Stimulated activated naive CD4-positive, alpha-beta T cell (primary cell): ENCODE measurements around the gene TADA2B.
A peak's percentile ranks its signal among the peaks of the same experiment; 100 is the strongest.

Experiments used
- DNase-seq, 6 experiments: peaks; one replicate each; lab custom pipeline; 2025; lab: John Stamatoyannopoulos, UW

TADA2B gene

DNA sequence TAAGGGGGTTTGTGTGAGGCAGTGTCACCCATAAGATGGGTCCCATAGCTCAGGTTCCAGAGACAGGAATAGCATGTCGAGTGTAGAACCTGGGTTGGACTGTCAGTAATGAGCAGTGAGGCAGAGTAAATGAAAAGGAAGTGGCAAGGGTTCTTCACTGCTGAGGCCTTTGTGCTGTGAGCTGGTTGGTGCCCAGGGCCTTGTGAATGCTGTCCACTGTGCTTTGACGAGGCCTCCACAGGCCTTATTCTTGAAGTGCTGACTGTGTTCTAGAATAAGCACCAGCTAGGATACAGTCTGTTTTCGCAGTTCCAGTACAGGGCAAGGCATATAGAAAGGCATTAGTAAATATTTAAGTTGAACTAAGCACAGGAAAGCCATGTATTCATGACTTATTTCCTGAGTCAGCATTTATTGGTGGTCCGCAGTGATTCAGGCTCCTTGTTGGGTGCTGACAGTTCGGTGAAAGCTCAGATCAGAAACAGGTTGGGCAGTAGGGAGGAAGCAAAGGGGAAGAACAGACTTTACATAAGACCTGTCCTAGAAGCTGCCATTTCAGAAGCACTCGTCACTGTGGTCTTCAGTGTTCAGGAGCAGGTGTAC lies 25.6 kb upstream of the TADA2B start:
- DNase-seq = no peak

DNA sequence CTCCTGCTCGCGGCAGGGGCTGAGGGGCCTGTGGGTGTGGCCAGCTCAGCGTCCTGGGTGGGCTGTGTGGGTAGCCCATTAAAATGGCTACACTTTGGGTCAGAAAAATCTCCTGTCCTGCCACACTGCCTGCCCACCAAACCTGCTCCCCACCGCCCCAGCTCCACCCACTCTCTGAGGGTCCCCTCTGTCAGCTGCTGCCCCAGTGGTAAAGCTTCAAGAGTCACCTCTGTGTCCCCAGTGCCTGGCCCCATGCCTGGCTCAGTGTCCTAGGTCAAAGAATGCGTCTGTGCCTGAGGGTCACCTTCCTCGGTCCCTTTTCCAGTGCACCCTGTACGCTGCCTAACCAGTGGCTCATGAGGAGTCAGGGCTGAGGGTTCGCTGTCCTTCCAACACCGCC lies 24.9 kb upstream of the TADA2B start:
- no peak for DNase-seq

DNA sequence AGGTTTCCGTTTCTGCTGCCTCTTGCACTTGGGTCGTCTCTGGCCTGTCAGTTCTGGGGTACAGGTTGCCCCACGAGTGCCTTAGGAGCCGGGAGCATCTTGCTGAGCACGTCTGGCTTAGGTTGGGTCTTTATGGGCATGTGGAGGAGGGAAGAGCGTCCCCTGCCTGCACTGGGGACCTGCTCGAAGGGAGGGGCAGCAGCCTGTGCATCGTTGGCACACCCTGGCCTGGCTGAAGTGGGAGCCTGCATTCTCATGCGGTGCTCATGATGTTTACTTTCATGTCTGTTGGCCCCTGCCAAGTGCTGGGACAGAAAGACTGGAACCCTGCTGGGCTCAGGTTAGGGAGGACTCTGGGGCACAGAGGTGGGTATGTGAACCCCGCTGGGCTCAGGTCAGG lies 23.8 kb upstream of the TADA2B start:
- DNase-seq = no peak

DNA sequence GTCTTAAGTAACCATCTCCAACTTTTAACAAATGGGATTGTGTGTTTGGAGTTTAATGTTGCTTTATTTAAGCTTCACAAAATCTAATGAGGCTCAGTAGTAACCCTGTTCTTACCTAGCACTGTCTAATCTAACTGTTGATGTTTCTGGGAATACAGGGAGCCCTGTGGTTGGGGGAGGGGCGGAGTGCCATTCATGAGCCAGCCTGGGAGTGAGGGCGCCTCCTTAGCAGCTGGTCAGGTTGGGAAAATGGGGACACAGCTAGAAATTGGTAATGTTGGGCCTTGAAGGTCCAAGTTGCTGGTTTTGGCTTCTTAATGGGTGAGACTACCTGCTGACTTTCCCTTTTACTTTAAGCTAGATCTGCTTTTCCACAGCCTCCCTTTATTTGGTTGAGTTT lies 22.9 kb upstream of the TADA2B start:
- DNase-seq = no peak

DNA sequence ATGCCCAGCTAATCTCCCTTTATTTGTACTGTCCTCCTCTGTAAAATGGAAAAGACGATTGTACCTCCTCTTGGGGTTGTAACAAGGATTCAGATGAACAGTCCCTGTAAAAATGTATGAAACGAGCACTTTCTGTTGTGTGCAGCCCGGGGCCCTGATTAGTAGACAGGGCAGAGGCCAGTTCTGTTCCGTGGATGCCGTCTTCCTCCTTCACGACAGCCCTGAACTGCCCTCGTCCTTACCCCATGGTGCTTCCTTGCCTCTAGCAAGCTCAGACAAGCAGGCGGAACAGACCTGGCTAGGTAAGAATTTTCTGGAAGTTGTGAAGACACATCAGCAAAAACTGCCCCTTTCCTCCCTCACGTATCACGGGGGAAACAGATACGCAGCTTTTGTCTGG lies 22.3 kb upstream of the TADA2B start:
- no peak for DNase-seq

DNA sequence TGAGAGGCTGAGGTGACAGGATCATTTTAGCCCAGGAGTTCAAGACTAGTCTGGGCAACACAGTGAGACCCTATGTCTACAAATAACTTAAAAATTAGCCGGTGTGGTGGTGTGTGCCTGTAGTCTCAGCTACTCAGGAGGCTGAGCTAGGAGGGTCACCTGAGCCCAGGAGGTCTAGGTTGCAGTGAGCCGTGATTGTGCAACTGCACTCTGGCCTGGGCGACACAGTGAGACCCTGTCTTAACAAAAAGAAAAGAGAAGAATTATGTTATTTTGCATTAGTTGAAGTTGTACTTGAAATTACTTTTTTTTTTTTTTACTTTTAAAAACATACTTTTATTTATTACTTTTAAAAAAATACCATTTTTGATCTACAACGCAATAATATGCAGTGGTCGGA lies 21.8 kb upstream of the TADA2B start:
- DNase-seq = no peak

DNA sequence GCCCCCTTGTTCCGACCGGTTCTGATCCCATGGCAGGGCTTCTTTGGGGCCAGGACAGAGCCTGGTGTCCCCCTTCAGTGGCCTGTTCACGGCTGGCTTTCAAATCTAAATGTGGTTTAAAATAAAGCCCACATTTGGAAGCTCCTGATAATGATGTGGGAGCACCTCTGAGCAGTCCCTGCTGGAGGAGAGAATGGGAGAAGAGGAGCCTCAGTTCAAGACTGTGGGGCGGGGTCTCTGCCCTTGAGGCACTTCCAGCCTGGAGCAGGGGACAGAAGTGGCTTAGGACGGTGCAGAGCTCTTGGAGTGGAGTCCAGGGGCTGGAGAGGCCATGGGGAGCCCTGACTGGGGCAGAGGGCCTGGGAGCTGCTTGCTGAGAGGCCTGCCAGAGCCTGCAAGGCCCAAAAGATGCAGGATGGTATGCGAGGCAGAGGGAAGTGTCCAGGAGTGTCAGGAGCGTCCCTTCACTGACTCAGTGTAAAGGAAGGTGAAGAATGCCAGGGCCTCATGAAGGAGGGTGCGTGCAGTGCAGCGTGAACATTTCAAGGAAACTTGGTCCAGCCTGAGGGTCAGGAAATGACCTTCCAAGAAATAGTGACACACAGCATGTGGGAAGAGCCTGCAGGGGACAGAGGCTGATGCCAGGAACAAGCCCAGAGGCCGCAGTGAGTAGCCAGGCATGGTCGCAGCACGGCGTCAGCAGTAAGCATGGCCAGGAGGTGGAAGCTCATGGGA lies 21.1 kb upstream of the TADA2B start:
- no peak for DNase-seq

DNA sequence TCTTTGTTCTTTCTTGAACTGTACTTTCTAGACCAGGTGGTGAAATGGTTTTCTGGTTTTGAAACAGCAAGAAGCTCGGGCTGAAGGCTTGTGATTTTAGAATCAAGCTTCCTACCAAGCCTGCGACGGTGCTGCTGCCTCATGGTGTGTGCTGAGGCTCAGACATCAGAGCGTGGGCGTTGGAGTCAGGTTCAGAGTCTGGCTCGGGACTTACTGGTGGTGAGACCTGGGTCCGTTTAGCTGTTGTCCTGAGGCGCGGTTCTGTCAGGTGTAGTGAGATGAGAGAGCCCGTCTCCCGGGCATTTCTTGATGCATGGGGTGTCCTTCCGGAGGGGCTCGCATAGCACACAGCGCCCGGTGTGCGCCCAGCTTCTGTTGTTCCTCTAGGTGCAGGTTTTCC lies 19.7 kb upstream of the TADA2B start:
- no peak for DNase-seq

DNA sequence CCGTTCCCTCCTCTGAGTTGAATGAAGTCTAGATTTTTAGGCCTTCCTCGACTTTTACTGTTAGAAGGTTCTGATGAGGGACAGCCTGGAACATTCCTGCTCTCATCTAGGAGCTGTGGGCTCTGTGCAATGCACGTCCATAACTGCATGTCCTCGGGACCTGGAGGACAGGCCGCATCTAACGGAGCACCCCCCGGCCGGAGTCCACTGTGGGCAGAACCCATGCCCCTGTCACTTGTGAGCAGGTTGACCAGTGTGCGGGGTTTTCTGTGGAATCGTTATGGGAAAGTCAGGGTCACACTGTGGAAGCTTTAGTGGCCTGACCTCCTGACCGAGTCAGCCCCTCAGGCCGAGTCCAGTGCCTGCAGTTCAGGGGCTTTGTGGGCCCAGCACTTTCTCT lies 19.3 kb upstream of the TADA2B start:
- no peak for DNase-seq

DNA sequence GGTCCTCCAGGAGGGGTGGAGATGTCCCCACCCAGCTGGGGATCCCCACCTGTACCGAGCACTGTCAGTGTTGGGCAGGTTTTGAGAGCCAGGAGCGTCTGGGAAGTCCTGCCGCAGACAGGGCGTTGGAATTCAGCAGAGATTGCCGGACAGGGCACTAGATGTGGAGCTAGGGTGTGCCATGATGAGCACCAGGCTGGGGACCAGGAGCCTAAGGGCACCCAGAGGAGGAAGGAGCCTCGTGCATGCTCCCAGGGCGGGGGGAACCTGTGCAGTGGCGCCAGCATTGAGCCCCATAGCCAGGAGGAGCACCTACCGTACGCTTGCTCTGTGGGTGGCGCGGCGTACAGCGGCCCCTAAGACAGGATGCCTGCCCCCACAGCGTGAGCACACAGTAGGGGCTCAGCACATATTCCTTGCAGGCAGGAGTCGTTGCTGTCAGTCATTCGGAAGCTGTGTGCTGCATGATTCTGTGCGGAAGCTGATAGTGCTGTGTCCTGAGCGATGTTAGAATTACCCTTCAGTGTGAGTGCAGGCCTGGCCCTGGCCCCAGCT lies 18.8 kb upstream of the TADA2B start:
- no peak for DNase-seq

DNA sequence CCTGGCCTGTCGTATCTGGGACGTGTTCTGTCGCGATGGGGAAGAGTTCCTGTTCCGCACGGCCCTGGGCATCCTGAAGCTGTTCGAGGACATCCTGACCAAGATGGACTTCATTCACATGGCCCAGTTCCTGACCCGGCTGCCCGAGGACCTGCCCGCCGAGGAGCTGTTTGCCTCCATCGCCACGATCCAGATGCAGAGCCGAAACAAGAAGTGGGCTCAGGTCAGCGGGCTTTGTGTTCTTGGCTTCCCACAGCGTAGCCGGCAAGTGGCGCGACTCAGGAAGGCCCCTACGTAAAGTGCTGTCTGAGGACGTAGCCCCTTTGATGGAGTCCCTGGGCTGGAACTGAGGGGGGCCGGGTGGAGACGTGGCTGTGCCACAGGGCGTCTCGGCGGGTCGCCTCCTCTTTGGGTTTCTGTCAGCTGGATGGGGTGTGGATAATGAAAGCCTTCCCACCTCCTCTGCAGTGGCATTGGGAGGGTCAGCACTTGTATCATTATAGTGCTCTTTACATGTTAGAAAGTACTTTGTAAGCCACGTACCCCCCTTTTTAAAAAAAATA lies 18.1 kb upstream of the TADA2B start:
- no peak for DNase-seq

DNA sequence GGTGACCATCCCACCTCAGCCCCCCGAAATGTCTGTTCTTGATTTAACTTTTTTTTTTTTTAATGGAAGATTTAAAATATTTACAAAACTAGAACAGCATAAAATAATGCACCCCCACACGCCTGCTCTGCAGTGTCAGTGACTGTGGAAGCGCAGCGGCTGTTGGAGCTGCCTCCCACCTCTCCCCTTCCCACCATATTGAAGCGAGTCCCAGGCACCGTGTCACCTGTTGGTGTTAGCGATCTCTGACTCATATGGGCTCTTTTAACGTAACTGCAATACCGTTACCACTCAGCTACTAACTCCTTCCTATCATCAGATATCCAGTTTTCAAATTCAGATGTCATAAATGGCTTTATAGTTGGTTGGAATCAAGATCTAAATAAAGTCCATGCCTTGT lies 17.1 kb upstream of the TADA2B start:
- DNase-seq = no peak

DNA sequence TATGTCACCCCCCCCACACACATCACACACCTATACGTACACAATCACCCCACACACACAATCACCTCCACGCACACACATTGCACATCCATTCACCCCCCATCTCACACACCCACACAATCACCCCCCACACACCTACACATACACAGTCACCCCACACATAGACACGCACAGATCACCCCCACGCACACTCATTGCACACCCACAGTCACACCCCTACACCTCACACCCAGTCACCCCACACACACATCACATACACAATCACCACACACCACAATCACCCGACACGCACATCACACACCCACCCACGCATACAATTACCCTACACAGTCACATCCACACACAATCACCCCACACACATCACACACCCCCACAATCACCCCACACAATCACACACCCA lies 15.9 kb upstream of the TADA2B start:
- no peak for DNase-seq

DNA sequence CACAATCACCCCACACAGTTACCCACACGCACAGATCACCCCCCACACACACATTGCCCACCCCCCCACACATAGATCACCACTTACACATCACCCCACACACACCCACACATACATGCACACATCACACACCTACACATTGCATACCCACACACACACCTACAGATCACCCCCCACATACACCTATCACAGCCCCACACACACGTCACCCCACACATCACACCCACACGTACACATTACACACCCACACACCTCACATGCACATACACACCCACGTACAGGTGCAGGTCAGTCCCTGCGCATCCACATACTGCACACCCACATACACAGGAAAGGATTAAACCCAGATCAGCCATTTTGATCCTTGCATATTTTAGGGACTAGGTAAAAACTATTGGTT lies 15.3 kb upstream of the TADA2B start:
- DNase-seq = no peak

DNA sequence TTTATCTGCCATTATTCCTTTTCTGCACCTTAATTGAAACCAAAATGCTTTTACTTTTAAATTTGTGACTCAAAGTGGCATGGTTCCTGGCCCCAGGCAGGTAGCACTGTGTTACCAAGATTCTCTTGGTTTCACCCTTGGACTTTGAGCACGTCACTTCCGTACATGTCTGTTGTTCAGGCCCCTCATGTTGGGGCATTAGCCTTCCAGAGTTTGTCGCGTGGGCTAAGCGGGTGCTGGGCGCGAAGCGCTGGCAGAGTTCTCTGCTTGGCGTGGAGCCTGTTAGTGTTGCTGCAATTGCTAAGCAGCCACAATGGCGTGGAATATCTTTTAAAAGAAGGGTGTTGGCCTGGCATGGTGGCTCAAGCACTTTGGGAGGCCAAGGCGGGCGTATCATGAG lies 14.0 kb upstream of the TADA2B start:
- DNase-seq = no peak

DNA sequence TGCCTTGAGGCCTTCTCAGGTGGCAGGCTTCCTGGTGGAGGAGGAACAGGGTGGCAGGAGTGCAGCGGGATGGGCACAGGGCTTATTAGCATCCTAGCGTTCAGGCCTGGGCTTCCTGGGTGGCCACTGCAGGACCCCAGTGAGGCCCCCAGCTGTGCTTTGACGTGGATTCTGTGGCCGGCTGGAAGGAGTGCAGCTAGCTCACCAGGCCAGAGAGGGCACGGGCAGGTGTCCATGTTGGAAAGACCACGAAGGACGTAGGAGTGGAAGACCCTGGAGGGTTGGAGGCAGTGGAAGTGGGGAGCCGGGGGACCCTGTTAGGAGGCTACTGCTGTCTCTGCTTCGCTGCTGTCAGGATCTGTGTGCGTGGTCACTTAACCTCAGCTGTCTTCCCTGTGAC lies 13.3 kb upstream of the TADA2B start:
- no peak for DNase-seq

DNA sequence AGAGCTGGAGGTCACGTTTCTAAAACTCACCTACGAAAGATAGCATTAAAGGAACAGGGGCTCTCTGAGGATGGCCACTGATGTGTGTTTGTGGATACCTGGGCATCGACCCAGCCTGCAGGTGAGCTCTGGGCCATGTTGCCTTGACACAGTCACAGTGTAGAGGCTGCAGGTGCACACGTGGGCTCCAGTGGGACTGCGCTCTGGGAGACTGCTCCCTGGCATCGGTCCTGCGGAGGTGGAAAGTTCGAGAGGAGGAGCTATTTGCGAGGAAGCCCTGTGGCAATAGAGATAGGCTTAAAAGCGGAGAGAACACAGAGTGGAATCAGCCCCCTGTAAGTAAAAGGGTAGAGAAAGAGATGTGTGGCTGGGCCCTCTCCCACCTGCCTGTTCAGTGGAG lies 12.3 kb upstream of the TADA2B start:
- no peak for DNase-seq

DNA sequence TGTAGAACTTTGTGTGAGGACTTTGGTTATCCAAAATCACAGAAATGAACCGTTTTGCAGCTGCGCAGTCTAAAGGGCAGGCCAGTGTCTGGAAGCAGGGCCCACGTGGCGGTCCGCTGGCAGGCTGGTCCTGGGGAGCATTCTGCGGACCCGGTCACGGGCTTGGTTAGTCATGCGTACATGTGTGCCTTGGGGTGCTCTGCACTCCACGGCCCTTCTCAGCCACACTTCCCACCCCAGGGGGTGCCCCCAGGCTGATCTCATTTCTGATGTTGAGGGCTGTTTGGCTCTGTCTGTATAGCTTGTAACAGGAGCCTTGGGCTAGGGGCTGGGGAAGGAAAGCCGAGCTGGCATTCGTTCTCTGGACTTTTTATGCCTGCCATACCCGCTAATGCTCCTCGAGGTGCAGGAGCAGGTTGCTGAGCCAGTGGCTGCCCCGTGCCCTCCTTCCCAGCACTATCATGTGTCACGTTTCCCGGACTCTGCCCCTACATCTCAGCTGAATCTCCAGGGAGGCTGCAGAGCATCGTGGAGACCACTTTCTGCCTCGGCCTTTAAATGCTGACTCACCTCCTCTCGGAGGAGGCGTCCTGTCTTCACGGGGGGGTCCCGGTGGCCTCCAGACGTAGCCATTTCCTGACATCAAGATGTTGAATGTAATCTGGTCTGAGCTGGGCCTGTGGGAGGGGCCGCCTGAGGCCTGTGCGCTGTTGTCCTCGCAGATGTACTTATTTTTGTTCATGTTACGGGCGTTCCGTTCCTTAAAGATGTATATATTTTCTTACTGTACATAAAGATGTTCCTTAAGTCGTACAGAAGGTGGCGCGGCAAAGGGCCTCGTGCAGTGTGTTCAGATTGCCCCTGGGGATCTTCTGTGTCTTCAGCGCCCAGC lies 11.4 kb upstream of the TADA2B start:
- DNase-seq = no peak

DNA sequence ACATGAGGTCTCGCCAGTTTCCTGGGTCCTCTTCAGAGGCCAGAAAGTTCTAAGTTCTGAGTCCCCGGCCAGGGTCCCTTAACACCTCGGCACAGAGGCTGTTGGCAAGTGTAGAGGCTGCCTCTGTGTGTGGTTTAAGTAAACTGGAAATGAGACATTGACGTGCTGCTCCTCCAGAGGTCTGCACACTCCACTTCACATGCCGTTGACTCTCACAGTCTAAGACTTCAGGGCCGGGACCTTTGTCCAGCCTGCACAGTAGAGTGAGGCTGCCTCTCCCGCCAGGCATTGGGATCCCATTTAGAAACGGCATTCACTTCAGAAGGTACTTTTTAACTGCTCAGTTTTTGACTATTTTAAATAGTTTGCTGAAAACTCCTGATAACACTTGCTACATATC lies 10.6 kb upstream of the TADA2B start:
- DNase-seq = no peak

DNA sequence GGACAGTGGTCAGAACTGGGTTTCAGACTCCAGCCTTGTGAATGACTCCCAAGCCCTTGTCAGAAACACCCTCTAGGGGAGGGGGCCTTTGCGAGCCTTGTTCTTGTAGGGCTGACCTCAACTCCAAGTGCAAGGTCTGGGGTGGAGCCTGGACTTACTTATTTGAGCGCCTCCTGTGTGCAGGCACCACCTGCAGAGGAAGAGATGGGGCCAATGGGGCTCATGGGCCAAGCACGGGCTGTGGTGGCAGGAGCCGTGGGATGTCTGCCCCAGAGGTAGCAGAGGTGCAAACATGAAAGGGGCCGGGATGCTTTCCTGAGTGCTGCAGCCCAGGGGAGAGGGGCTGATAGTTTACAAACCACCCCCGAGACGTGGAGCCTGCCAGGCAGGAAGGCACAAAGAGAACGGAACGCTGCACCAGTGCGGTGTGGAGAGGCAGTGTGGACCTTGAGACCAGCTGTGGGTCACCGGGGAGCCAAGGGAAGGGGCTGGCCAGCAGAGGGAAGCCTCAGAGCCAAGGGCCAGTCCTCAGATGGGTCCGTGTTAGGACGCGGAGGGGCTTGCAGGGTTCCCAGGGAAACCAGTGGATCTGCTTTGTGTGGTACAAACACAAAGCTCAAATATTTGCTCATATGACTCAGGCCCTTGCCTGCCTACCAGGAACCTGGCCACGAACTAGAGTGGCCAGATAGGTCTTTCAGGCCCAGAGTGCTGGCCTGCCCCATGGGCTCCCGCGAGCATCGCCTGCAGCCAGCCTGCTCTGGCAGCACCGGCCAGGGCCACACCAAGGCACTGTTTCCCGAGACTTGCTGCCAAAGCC lies 8.7 kb upstream of the TADA2B start:
- no peak for DNase-seq

DNA sequence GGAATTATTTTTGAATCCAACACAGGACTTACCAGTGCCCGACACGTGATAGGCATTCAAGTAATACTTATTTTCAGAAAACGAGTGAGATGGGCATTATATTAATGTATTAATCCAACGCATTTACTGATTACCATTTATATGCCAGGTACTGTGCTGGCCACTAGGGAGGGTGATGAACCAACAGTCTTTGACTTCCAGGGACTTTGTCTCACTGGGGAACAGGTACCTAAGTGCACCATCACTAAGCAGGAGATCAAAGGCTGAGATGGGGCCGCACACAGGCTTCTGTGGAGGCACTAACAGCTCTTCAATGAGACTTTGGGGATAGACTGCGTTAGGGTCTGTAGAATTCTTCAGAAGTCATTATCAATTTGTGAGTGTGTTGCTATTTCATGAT lies 5.7 kb upstream of the TADA2B start:
- DNase-seq = peak in 1 of 6 experiments; percentile 16

DNA sequence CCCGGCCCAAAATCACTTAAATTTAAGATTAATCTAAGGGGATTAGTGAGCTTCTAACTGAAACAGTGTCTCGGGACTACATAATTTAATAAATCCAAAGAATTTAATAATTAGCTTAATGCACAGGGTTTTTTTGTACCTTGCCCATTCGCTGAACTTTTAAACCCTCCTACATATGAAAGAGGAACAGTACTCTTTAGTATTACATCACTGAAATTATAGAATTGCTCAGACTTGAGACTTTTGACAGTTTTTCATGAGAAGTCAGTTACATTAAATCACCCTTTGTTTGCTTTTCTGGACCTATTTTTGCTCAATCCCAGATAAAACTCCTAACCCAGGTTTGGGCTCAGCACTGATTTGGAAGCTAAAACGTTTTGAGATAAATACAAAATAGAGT lies 2.4 kb upstream of the TADA2B start:
- no peak for DNase-seq
